Fibroblast of skin of right biceps (primary cell): ENCODE data around the gene NOLC1.
"Not testable (repeated sequence)": the region's sequence is repeated elsewhere in the genome, so short reads cannot be mapped to it uniquely, and the experiment has no call there.

Experiments
- DNase-seq: peaks from one replicate; pipeline ENCODE4 v3.0.0-alpha.2; 2013

Gene NOLC1

GRCh38 chr10:102159051-102159597 is 6.9 kb downstream of the NOLC1 start:
- peak; percentile 25 for DNase-seq

- no peak for DNase-seq
Measured at GRCh38 chr10:102159831-102160230, 7.6 kb downstream of the NOLC1 start.

GRCh38 chr10:102163342-102163989 is 11.3 kb downstream of the NOLC1 start:
- no peak for DNase-seq

- no peak for DNase-seq
Measured at GRCh38 chr10:102167861-102168260, 15.7 kb downstream of the NOLC1 start.

GRCh38 chr10:102170602-102171001 is 18.4 kb downstream of the NOLC1 start:
- DNase-seq, result no peak

- DNase-seq, result no peak
Measured at GRCh38 chr10:102172288-102172687, 20.1 kb downstream of the NOLC1 start.

GRCh38 chr10:102175415-102175814 is 23.2 kb downstream of the NOLC1 start:
- DNase-seq, result peak; percentile 76

GRCh38 chr10:102184606-102185005 is 32.4 kb downstream of the NOLC1 start:
- no peak for DNase-seq

GRCh38 chr10:102185272-102185671 is 33.1 kb downstream of the NOLC1 start:
- no peak for DNase-seq

GRCh38 chr10:102185811-102186527 is 33.8 kb downstream of the NOLC1 start:
- DNase-seq, result no peak

GRCh38 chr10:102188298-102188940 is 36.2 kb downstream of the NOLC1 start:
- DNase-seq, result no peak

- not testable (repeated sequence) for DNase-seq
Measured at GRCh38 chr10:102188941-102189898, 37.0 kb downstream of the NOLC1 start.

GRCh38 chr10:102191956-102192355 is 39.8 kb downstream of the NOLC1 start:
- DNase-seq, result no peak

- DNase-seq, result peak; percentile 3
Measured at GRCh38 chr10:102195296-102195870, 43.2 kb downstream of the NOLC1 start.

- DNase-seq, result no peak
Measured at GRCh38 chr10:102196893-102197292, 44.7 kb downstream of the NOLC1 start.

- no peak for DNase-seq
Measured at GRCh38 chr10:102198027-102198426, 45.8 kb downstream of the NOLC1 start.

GRCh38 chr10:102200751-102201640 is 48.8 kb downstream of the NOLC1 start:
- DNase-seq, result no peak

GRCh38 chr10:102202386-102202785 is 50.2 kb downstream of the NOLC1 start:
- no peak for DNase-seq

- DNase-seq, result no peak
Measured at GRCh38 chr10:102208311-102209035, 56.3 kb downstream of the NOLC1 start.

- no peak for DNase-seq
Measured at GRCh38 chr10:102211615-102212299, 59.6 kb downstream of the NOLC1 start.
